ENCODE data around the gene UBE4B. TPM values are rescaled to one million over a fixed set of nuclear protein-coding genes. Genes with fewer than 3 reads are reported as not detected.
A peak's percentile ranks its signal among the peaks of the same experiment; 100 is the strongest.

The UBE4B gene
- total RNA-seq, 1 donor from 2014 or later: 47.1 TPM

- no peaks in the 10 kb centered on the region for H3K27me3 ChIP-seq (ENCODE audit: control insufficient read depth, insufficient read depth, low read length)
- TF ChIP-seq CTCF (IDR thresholded peaks at IDR 0.05; ENCODE audit: insufficient read depth, low read length, poor library complexity, severe bottlenecking): no peak
- no peaks in the 10 kb centered on the region for H3K36me3 ChIP-seq (ENCODE audit: control insufficient read depth, insufficient read depth, low read length)
- H3K4me3 ChIP-seq (ENCODE audit: low read depth, low read length): no peak overlapping the region
- DNase-seq (ENCODE audit: low read depth): peak; percentile 85
Measured at GRCh38 chr1:10108134-10108663, 75.4 kb downstream of the UBE4B start.

GRCh38 chr1:10108948-10109708 lies 76.4 kb downstream of the UBE4B start:
- no peaks in the 10 kb centered on the region for H3K27me3 ChIP-seq (ENCODE audit: control insufficient read depth, insufficient read depth, low read length)
- H3K4me3 ChIP-seq (ENCODE audit: low read depth, low read length): no peak overlapping the region
- TF ChIP-seq CTCF (IDR thresholded peaks at IDR 0.05; ENCODE audit: insufficient read depth, low read length, poor library complexity, severe bottlenecking): no peak
- no peak for DNase-seq (ENCODE audit: low read depth)
- no peaks in the 10 kb centered on the region for H3K36me3 ChIP-seq (ENCODE audit: control insufficient read depth, insufficient read depth, low read length)

- no peaks in the 10 kb centered on the region for H3K36me3 ChIP-seq (ENCODE audit: control insufficient read depth, insufficient read depth, low read length)
- no peak for DNase-seq (ENCODE audit: low read depth)
- TF ChIP-seq CTCF (IDR thresholded peaks at IDR 0.05; ENCODE audit: insufficient read depth, low read length, poor library complexity, severe bottlenecking): no peak
- no peaks in the 10 kb centered on the region for H3K27me3 ChIP-seq (ENCODE audit: control insufficient read depth, insufficient read depth, low read length)
- H3K4me3 ChIP-seq (ENCODE audit: low read depth, low read length): no peak overlapping the region
Measured at GRCh38 chr1:10113501-10113900, 80.7 kb downstream of the UBE4B start.

GRCh38 chr1:10114746-10115145 lies 82.0 kb downstream of the UBE4B start:
- H3K36me3 ChIP-seq (ENCODE audit: control insufficient read depth, insufficient read depth, low read length): no peaks in the 10 kb centered on the region

GRCh38 chr1:10117132-10117531 lies 84.4 kb downstream of the UBE4B start:
- DNase-seq (ENCODE audit: low read depth): no peak
- Histone ChIP-seq H3K4me3 (ENCODE audit: low read depth, low read length) (no peak overlapping the region), H3K36me3 (ENCODE audit: control insufficient read depth, insufficient read depth, low read length) (no peaks in the 10 kb centered on the region), H3K27me3 (ENCODE audit: control insufficient read depth, insufficient read depth, low read length) (no peaks in the 10 kb centered on the region)
- TF ChIP-seq CTCF (IDR thresholded peaks at IDR 0.05; ENCODE audit: insufficient read depth, low read length, poor library complexity, severe bottlenecking): no peak

More at GRCh38 chr1:10114746-10115145, 82.0 kb downstream of the UBE4B start:
- DNase-seq (ENCODE audit: low read depth): no peak
- TF ChIP-seq CTCF (IDR thresholded peaks at IDR 0.05; ENCODE audit: insufficient read depth, low read length, poor library complexity, severe bottlenecking): no peak
- no peak overlapping the region for H3K4me3 ChIP-seq (ENCODE audit: low read depth, low read length)
- H3K27me3 ChIP-seq (ENCODE audit: control insufficient read depth, insufficient read depth, low read length): no peaks in the 10 kb centered on the region
